ENCODE data around the gene FADS6.

DNA sequence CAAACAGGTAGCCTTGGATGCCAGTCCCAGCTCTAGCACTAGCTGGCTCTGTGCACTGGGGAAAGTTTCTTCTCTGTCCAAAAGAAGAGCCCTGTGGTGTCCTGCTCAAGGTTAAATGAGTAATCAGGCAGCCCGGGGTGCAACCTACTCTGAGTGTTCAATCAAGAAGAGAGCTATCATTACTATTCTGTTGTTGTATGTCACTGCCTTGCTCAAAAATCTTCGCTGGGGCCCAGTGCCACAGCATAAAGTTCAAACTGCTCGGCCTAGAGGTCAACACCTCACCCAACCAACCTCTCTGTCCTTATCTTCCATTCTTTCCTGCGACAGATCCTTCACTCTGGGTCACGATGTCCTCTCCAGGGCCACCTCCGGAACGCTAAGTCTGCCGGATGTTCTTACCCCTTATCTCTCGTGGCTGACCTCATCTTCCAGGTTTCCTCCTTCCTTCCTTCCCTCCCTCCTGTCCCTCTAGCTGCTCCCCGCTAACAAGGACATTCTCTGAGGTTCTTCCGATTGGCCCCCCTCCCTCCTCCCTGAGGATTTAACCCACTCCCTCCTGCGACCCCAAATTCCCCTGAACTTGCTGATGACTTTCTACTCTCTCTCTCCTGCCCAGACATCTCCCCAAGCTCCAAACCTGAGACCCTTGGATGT, 25.1 kb downstream of the FADS6 start:
- TF ChIP-seq, protein P1, sequence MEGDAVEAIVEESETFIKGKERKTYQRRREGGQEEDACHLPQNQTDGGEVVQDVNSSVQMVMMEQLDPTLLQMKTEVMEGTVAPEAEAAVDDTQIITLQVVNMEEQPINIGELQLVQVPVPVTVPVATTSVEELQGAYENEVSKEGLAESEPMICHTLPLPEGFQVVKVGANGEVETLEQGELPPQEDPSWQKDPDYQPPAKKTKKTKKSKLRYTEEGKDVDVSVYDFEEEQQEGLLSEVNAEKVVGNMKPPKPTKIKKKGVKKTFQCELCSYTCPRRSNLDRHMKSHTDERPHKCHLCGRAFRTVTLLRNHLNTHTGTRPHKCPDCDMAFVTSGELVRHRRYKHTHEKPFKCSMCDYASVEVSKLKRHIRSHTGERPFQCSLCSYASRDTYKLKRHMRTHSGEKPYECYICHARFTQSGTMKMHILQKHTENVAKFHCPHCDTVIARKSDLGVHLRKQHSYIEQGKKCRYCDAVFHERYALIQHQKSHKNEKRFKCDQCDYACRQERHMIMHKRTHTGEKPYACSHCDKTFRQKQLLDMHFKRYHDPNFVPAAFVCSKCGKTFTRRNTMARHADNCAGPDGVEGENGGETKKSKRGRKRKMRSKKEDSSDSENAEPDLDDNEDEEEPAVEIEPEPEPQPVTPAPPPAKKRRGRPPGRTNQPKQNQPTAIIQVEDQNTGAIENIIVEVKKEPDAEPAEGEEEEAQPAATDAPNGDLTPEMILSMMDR (IDR thresholded peaks at IDR 0.05) = no peak
- TF ChIP-seq ZFX (IDR thresholded peaks at IDR 0.05; ENCODE audit: borderline replicate concordance) = no peak
